ENCODE measurements around the gene MORN2.
"Not testable (repeated sequence)": the region's sequence is repeated elsewhere in the genome, so short reads cannot be mapped to it uniquely, and the experiment has no call there.

The MORN2 gene

DNA sequence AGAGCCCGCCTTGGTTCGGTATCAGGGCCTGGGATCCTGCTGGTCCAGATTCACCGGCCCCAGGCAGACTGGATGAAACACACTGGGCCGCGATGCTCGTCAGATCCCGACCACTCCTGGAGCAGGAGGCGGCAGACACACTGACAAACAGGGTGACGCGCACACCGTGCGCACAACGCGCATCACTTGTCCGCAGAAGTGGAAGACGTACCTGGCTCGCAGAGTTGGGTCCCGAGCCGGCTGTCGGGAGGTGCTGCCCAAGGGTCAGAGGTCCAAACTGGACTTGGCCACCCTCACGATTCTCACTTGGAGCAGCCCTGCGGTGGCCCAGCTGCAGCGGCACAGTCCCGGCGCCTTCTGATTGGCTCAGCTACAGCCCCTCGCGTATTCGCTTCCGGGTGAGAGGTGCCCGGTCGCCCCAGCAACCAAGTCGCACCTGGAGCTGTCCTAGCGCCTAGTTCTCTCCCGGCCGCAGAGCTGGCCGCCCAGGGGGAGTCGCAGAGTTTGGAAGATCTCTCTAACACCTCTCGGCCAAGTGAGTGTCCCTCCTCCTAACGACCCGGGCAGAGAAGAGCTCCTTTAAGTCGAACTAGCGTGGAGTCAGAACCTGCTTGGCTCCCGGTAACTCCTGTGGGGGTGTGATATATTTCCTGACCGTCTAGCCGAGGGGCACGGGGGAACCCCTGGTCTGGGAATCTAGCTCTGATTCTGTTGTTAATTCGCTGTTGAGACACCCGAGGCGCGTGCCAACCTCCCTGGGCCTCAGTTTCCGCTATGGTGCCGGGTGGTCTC, at the start of gene MORN2, which contains the start of gene DHX57:
Gene MORN2, plus strand, starts transcription at position 401 of the 792 bp plus-strand sequence.
Gene DHX57, minus strand, starts transcription at position 359 of the 792 bp plus-strand sequence. CDS start 7,529 bp downstream, outside the sequence.
- peak; percentile 54 for DNase-seq

DNA sequence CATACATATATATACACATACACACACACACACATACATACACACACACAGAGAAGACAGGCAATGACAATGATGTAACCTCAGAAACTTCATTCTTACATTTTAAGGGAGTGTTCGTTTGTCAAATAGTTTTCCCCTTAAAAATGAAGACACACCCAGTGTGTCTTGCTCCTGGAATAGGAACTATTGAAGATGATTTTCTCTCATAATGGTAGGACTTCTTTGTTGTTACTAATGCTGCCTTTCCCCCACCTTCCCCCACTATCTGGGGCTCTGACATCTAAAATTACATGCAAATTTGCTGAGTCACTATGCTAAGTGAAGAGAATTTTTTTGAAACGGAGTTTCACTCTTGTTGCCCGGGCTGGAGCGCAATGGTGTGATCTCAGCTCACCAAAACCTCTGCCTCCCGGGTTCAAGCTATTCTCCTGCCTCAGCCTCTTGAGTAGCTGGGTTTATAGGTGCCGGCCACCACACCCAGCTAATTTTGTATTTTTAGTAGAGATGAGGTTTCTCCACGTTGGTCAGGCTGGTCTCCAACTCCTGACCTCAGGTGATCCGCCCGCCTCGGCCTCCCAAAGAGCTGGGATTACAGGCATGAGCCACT, 48.1 kb upstream of the MORN2 start:
- not testable (repeated sequence) for DNase-seq

DNA sequence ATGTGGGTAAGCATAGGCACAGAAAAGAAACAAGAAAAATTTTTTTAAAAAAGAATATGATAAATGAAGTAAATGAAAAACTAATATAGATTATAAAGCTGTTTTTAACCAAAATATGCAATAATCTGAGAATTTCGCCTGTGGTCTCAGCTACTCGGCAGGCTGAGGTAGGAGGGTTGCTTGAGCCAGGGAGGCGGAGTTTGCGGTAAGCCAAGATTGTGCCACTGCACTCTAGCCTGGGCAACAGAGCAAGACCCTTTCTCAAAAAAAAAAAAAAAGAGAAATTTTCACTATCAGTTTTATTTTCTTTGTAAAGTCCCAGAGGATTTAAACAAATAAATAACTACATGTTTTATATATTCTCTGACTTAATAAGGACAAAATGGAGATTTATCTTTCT, 47.3 kb upstream of the MORN2 start:
- DNase-seq: no peak

DNA sequence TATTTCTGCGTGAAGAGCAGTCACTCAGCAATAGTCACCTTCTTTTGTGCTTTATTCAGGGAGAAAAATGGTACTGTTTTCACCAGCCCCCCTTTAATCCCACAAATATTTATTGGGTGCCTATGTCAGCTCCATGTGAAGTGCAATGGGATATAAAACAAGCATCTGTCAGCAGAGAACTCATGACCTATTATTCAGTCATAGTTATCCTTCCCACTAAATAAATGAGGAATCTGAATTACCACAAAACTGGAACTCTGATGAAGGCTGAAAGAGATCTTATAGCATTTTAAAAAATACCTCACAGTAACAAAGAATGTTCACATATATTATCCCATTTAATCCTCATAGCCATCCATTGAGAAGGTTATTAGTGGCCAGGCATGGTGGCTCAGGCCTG, 45.8 kb upstream of the MORN2 start:
- DNase-seq: no peak

DNA sequence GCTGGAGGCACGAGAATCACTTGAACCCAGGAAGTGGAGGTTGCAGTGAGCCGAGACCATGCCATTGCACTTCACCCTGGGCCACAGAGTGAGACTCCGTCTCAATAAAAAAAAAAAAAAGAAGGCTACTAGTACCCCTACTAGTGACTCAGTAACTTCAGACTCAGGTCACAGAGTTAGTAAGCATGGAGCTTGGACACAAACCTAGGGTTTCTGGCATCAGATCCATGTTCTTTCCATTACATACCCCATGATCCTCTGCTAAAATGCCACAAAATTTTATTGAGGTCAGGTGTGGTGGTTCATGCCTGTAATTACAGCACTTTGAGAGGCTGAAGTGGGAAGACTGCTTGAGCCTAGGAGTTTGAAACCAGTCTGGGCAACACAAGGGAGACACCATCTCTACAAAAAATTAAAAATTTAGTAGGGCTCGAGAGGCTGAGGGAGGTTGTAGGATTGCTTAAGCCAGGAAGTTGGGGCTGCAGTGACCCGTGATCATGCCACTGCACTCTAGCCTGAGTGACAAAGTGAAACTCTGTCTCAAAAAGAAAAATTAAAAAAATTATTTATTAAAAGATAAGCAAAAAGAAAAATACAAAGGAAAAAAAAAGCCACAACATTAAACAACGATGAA, 45.1 kb upstream of the MORN2 start:
- no peak for DNase-seq

DNA sequence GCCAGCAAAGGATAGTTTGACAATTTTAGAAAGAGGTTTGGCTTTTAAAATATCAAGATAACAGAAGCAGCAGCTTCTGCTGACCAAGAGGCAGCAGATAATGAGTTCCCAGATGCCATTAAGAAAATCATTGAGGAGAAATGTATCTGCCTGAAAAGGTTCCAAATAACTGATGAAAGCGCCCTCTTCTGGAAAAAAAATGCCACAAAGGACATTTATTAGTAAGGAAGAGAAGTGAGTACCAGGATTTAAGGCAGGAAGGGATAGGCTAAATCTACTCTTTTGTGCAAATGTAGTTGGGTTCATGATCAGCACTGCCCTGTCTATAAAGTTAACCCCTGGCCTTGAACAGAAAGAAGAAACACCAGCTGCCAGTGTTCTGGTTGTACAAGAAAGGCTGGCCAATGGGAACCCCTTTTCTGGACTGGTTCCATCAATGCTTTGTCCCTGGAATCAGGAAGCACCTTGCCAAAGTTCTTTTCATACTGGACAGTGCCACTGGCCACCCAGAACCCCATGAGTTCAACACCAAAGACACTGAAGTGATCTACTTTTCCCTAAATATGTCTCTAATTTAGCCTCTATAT, 40.7 kb upstream of the MORN2 start:
- DNase-seq: no peak

DNA sequence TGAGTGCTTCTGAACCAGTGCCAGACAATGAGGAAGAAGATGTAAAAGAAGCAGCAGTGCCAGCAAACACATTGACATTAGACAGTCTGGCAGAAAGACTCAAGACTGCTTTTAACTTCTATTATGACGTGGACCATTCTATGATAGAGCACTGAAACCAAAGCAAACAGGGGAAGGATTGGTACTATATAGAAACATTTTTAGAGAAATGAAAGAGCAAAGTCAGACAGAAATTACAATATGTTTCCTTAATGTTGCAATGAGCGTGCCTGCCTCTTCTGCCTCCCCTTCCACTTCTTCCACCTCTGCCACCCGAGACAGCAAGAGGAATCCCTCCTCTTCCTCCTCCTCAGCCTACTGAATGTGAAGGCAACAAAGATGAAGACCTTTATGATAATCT, 39.8 kb upstream of the MORN2 start:
- DNase-seq: no peak

DNA sequence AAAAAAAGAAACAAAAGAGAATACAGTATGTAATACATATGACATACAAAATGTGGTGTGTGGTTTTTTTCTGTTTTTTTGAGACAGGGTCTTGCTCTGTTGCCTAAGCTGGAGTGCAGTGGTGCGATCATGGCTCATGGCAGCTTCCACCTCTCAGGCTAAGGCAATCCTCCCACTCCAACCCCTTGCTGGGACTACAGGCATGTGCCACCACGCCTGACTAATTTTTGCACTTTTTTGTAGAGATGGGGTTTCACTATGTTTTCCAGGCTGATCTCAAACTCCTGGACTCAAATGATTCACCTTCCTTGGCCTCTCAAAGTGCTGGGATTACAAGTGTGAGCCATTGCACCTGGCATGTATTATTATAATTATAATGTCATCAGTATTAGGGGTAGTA, 39.0 kb upstream of the MORN2 start:
- no peak for DNase-seq

DNA sequence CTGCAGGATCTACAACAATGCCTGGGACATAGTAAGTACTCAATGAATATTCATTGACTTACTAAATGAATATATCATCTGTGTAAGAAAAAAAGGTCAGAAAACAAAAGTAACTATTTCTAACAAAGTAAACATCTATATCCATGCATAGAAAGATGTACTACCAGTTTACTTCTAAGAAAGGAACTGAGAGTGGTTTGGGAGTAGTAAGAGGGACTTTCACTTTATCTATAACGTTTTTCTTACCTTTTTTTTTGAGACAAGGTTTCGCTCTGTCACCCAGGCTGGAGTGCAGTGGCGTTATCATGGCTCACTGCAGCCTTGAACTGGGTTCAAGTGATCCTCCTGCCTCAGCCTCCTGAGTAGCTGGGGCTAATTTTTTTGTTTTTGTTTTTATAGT, 25.7 kb upstream of the MORN2 start:
- DNase-seq: no peak

DNA sequence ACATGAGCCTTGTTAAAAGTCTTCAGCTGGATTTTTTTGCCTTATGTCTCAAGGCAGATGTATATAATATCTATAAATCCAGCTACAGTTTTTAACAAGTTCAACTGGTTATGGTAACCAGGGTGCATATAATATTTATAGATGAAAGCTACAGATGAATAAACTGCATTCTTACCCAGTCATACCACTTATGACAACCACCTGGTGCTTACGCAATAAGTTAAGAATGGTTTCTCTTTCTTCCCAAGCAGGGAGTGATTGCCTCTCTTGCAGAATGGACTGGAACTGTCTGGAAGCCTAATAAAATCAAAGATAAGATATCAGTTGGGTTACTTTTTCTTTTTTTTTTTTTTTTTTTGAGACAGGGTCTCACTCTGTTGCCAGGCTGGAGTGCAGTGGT, 19.6 kb upstream of the MORN2 start:
- no peak for DNase-seq

DNA sequence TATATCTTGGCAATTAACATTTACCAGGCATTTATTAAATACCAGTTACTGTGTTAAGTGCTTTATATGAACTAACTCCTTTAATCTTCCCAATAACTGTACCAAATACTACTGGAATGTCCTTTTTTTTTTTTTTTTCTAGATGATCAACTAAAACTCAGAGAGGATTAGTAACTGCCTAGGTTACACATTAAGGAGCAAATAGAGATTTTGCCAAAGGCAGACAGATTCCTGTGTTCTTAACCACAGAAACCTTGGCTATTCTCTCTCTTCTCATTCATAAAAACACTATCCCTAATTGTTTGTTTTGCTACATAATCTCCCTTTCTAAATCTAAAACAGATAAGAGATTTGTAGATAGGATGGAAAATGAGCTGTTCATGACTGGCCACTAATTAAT, 13.3 kb upstream of the MORN2 start:
- DNase-seq: no peak

DNA sequence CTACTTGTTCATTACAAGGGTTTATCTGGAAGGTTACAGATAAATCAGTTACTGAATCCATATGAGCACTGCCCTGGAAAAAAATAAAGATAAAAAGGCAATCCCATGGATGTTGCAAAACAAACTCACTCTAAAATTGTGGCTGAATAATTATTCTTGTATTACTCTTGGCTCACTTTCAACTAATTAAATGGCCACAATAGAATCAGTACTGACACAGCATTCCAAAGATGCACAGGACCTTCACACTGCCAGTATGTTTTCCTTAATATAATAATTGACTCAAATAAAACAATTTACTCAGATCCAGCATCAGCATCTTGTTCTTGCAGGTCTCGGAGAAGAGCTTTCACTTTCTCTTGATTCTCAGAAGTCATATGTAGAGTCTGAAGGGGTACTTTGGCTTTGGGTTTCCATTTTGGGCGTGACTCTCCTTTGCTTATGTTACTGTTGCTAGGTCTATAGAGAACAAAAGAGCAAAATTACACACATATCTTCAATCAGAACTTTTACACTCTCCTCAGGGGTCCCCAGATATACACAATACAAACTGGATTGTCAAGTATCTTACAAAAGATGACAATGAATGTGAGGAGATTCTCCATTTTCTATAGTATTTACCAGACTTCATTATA, 12.6 kb upstream of the MORN2 start:
- no peak for DNase-seq

DNA sequence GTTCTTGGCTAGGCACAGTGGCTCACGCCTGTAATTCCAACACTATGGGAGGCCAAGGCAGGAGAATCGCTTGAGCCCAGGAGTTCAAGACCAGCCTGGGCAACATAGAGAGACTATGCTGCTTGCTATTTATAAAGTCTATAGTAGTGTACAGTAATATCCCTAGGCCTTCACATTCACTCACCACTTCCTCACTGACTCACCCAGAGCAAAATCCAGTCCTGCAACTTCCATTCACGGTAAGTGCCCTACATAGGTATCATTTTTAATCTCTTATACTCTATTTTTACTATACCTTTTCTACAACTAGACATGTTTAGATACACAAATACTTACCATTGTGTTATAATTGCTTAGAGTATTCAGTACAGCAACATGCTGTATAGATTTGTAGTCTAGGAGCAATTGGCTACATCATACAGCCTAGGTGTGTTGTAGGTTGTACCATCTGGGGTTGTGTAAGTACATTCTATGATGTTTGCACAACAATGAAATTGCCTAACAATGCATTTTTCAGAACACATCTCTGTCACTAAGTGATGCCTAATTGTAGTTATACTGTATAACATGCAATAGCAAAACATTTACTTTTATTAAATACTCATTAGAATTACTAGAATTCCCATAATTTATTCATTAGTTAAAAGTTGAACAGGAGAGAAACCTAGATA, 8.9 kb upstream of the MORN2 start:
- DNase-seq: no peak

DNA sequence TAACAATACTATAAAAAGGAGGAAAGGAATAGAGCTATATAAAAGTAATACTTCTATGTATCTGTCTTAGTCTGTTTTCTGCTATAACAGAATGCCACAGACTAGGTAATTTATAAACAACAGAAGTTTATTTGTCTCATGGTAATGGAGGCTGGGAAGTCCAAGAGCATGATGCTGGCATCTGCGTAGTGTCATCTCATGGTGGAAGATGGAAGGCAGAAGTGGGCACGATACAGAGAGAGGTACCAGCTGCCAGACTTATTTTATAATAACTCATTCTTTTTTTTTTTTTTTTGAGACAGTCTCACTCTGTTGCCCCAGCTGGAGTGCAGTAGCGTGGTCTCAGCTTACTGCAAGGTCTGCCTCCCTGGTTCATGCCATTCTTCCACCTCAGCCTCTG, 4.3 kb upstream of the MORN2 start:
- no peak for DNase-seq

DNA sequence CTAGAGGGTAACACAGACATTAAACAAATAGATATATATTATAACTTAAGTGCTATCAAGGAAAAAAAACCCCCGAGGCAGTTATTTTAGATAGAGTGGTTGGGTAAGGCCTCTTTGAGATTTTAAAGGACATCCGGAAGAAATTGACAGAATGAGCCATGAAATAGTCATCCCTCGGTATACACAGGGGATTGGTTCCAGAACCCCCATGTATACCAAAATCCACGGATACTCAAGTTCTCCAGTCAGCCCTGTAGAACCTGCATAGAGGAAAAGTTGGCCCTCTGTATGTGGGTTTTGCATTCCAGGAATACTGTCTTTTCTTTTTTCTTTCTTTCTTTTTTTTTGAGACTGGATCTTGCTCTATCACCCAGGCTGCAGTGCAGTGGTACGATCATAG, 2.0 kb upstream of the MORN2 start:
- DNase-seq: no peak

DNA sequence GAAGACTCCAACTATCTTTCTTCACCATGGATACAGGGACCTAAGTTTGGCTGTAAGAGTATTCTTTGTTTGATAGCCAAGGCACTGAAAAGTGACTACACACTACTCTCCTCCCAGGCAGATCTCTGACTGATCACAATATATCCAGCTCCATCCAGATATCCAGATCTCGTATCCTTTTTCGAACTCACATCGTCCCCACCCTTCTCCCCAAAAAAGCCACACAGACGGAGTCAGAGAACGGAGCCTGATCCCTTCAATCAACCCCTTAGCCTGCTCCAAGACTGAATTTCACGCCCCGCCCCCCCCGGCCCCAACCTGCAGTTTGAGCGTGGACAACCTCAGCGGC, 575 bp upstream of the MORN2 start:
- DNase-seq: no peak

DNA sequence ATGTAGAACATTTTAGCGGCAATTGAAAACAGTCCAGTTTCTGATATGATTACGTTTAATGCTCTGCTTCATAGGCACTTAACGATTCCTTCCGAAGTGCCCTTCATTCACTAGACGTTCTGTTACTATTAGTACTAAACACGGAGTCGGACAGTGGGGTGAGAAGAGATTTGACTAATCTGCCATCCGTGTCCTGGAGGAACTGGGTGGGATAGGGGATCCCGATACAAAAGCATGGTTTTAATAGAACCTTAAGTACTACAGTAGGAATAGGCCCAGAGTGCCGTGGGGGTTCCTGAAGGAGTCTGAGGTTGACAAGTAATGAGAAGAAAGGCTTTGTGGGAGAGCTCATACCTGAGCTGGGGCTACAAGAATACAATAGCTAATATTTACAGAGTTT, 631 bp downstream of the MORN2 start:
- no peak for DNase-seq

DNA sequence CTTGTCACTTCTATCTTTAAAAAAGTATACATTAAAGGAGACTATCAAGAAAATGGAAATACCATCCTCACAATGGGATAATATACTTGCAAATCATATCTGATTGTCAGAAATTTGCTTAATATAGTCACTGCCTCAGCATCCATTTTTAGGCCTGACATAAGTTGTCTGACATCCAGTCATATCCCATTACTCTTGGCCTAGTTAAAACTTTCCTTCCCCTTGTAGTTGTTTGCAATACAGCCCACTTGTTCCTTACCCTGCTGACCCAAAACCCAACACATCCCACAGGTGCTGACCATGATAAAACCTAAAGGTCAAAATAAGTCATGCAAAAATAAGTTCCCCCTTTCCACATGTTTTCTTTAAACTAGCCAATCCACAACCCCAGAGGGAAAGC, 10.3 kb downstream of the MORN2 start:
- DNase-seq: no peak

DNA sequence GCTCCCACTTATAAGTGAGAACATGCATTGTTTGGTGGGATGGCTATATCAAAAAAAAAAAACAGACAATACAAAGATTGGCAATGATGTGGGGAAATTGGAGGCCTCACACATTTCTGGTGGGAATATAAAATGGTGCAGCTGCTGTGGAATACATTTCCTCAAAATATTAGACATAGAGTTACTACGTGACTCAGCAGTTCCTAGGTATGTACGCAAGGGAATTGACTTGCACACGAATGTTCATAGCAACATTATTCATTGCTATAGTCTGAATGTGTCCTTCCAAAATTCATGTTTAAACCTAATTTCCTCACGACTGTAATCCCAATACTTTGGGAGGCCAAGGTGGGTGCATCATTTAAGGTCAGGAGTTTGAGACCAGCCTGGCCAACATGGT, 11.6 kb downstream of the MORN2 start:
- no peak for DNase-seq

DNA sequence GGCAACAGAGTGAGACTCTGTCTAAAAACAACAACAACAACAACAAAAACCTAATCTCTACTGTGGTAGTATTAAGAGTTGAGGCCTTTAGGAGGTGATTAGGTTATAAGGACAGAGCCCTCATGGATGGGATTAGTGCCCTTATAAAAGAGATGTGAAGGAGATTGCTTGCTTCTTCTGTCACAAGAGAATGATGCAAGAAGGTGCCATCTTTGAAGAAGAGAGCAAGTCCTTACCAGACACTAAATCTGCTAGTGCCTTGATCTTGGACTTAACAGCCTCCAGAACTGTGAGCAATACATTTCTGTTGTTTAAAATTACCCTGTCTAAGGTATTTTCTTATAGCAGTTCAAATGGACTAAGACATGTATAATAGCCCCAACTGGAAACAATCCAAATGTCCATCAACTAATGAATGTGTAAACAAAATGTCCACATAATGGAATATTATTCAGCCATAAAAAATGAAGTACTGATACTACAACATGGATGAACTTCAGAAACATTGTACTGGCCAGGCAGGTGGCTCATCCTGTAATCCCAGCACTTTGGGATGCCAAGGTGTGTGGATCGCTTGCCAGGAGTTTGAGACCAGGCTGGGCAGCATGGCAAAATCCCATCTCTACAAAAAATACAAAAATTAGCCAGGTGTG, 12.3 kb downstream of the MORN2 start:
- DNase-seq: no peak

DNA sequence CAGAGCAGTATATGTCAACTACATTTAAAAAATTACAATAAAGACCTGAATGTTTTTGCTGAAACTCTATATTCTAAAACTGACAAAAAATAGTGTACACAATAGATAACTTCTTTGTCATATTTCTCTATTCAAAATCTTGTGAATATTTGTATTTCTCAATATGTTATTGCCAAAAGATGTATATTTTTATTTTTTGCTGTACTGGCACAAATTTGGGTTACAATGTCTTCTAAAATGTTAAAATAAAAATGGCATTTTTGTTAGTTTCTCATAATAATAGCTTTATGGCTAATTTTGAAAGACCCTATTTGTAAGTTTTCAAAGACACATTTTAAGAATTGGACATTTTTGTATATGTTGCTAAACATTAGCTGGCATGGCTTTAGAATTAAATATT, 13.3 kb downstream of the MORN2 start:
- DNase-seq: no peak

DNA sequence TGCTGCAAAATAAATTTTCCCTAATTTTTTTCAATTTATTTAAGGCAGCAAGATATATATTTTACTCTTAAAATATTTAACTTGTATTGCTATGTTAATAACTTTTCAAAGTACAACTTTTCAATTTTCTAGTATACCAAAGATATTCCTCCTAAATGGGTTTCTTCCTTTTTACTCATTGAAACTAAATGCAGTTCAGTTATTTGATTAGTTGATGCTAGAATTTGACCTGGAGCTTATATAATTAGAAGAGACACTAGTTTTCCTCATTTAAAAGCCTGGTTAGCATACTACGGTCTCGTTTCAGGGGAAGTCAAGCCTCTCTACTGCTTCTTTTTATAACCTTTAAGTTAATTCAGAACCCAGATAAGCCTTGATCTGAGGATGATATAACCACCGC, 13.8 kb downstream of the MORN2 start, which contains the start of gene ARHGEF33:
Gene ARHGEF33, plus strand, starts transcription at position 301 of the 400 bp plus-strand sequence. CDS start 29,573 bp downstream, outside the sequence.
- no peak for DNase-seq

Data from KG1 (cell line).